GM18951 (cell line): ENCODE results near the gene FBRS.

Source experiments
- POLR2A ChIP-seq: IDR thresholded peaks from 4 replicates; pipeline ENCODE4 v1.6.1; 2011; ENCODE audit warnings: mild to moderate bottlenecking; ENCODE audit not compliant: insufficient read length, insufficient read depth; ENCODE audit errors: extremely low read depth
- in situ Hi-C: fragments of 300-500 bp; cut with MboI; formaldehyde crosslinking; loops from one replicate; pipeline ENCODE4 v1.12.0; 2022; ENCODE audit warnings: low sequenced_read_pairs, mixed read lengths, inconsistent platforms; ENCODE audit not compliant: unreplicated experiment

The FBRS gene

DNA sequence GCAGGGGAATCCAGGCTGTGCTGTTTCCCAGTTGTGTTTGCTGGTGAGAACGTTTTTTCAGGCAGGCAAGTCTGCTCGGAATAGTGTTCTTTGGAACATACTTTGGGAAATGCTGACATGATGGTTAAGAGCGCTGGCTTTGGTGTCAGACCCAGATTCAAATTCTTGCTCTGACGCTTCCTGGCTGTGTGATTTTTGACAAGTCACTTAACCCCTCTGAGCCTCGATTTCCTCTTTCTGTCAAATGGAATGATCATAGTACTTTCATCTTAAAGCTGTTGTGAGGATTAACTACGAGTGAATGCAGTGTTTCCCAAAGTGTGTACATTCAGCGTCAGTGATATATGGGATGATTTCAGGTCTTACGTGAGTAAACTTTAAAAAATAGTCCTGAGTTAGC lies 4.8 kb downstream of the FBRS start:
- no peak for TF ChIP-seq POLR2A
- in situ Hi-C loops = no loop called here

DNA sequence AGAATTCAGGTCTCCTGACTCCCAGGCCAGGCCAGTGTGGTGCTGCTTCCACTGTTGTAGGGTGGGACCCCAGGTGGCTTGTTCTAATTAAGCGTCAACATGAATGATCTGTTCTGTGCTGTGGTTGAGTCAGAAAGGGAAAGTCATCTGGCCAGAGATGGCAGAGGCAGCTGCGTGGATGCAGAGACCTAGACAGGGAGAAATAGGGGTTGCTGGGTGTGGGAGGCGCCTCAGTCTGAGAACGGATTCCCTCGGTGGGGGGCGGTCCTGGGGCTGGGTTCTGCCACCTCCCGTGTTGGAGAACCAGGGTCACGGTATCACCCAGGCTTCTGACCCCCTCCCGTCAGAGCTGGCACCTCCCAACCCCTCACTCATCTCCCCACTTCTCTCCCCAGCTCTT lies 5.6 kb downstream of the FBRS start:
- TF ChIP-seq POLR2A = no peak

DNA sequence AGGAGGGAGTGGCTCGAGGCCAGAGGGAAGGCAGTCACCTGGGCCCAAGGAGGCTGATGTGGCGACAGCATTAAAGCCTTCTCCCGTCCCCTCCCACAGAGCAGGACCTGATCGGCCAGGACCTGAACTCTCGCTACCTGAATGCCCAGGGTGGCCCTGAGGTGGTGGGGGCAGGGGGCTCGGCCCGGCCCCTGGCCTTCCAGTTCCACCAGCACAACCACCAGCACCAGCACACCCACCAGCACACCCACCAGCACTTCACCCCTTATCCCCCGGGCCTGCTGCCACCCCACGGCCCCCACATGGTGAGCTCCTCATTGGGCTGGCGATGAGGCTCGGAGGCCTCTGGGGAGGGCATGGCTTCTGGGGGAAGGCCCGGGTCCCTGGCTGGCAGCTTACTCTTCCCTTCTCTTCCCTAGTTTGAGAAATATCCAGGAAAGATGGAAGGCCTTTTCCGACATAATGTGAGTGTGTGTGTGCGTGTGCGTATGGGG lies 6.4 kb downstream of the FBRS start:
- in situ Hi-C loops = no loop called here
- no peak for TF ChIP-seq POLR2A

More for the DNA sequence above, 5.6 kb downstream of the FBRS start:
- in situ Hi-C loops = no loop called here

DNA sequence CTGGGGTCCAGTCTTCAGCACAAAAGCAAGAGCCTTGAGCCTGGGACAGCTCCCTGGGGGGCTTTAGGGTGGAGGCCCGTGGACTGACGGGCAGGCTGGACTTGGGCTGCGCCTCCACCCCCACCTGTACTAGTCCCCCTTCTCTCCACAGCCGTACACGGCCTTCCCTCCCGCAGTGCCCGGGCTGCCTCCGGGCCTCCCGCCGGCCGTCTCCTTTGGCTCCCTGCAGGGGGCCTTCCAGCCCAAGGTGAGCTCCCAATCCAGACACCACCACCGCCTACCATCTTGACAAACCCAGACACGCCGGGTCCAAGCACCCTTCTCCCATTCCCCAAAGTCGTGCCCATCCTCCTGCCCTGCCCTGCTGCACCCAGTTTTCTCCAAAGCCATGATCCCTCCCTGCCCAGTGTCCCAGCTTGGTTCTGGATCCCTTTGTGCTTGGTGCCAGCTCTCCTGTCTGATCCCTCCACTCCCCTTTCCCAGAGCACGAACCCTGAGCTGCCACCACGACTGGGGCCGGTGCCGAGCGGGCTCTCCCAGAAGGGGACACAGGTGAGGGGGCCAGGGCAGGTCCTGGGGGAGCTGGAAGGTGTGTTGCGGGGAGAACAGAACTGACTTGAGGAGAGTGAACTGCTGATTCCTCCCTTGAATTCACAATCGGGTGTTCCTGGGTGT lies 7.1 kb downstream of the FBRS start:
- TF ChIP-seq POLR2A = no peak
- in situ Hi-C loops = no loop called here

DNA sequence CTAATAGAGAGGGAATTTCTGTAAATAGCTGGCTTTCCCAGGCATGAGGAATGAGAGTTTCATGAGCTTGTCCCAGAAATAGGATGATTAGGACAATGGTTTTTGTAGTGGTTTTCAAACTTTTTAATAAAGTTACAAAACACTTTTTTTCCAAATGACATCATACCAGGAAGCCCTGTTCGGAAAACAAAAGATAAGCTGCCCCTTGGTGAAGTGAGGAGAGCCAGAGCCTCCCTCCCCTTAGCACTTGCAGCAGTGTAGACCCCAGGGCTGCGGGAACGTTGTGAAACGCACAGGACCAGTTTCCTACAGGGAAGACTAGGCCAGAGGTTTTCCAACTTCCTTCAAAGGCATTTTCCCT lies 7.6 kb downstream of the FBRS start:
- in situ Hi-C loops = no loop called here

DNA sequence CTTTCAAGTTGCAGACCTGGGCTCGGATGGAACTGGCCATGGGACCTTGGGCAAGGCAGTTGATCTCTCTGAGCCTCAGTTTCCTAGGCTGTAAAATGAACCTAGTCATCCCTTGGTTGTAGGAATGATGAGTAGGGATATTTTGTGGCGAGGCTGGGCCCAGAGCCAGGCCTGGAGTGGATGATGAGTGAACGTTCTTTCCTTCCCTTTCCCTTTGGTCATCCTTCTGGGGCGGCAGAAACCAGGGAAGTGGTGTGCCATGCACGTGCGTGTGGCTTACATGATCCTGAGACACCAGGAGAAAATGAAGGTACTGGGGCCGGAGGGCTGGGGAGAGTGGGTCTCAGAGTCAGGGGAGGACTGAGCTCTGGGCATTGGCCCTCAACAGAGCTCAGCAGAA lies 8.4 kb downstream of the FBRS start:
- no peak for TF ChIP-seq POLR2A
- in situ Hi-C loops = no loop called here

More for the DNA sequence above, 7.6 kb downstream of the FBRS start:
- no peak for TF ChIP-seq POLR2A

DNA sequence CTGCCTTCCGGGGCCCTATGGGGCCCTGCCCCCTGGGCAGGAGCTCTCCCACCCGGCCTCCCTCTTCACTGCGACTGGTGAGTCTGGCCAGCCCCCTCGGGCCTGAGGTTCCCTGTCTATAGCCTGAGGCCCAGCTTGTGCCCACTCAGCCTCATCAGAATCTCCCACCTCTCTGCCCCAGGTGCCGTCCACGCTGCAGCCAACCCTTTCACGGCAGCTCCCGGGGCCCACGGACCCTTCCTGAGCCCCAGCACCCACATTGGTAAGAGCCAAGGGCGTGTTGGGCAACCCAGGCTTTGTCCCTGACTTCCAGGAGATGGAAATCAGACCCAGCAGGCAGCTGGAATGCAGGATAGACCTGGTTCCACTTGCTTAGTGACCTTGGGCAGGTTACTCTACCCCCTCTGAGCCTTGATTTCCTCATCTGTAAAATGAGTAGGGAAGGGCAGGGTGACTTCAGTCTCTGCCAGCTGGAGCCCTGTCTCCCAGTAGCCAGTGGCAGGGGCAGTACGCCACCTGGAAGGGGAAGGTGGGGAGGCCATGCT lies 9.2 kb downstream of the FBRS start:
- in situ Hi-C loops = no loop called here
- no peak for TF ChIP-seq POLR2A

DNA sequence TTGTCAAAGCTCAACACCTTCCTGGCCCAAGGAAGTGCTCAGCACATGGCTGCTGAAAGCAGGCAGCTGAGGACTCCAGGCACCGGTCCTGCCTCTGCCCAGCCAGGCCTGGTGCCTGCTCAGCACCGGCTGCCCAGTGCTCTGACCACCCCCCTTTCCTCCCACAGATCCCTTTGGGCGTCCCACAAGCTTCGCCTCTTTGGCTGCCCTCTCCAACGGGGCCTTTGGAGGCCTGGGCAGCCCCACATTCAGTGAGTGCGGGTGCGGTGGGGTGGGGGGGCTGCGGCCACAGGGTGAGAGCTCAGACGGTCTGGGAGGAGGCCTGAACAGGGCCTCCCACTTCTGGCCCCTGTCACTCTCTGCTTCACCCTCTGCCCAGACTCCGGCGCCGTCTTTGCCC lies 10.2 kb downstream of the FBRS start:
- in situ Hi-C loops = no loop called here

DNA sequence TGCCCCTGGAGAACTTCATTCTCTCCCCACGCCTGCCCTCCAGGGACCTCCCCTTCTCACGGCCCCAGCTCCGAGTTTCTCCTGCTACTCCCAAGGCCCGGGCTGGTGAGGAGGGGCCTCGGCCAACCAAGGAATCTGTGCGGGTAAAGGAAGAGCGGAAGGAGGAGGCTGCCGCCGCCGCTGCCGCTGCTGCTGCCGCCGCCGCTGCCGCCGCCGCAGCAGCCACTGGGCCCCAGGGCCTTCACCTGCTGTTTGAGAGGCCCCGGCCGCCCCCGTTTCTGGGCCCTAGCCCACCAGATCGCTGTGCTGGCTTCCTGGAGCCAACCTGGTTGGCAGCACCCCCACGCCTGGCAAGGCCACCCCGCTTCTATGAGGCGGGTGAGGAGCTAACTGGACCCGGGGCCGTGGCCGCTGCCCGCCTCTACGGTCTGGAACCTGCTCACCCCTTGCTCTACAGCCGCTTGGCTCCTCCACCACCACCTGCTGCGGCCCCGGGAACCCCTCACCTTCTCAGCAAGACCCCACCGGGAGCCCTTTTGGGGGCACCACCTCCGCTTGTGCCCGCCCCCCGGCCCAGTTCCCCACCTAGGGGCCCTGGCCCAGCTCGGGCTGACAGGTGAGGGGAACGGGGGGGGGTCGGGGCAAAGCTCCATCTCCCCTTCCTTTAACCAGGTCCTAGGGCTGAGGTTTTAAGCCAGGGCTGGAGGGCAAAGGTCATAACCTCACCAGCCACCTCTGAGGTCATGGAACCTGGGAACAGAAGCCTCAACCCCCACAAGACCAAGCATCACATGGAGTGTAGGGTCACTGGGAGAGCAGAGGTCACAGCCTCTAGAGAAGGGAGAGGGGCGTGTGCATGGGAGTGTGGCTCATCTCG lies 11.0 kb downstream of the FBRS start:
- TF ChIP-seq POLR2A = no peak
- in situ Hi-C loops = no loop called here

More for the DNA sequence above, 10.2 kb downstream of the FBRS start:
- no peak for TF ChIP-seq POLR2A

DNA sequence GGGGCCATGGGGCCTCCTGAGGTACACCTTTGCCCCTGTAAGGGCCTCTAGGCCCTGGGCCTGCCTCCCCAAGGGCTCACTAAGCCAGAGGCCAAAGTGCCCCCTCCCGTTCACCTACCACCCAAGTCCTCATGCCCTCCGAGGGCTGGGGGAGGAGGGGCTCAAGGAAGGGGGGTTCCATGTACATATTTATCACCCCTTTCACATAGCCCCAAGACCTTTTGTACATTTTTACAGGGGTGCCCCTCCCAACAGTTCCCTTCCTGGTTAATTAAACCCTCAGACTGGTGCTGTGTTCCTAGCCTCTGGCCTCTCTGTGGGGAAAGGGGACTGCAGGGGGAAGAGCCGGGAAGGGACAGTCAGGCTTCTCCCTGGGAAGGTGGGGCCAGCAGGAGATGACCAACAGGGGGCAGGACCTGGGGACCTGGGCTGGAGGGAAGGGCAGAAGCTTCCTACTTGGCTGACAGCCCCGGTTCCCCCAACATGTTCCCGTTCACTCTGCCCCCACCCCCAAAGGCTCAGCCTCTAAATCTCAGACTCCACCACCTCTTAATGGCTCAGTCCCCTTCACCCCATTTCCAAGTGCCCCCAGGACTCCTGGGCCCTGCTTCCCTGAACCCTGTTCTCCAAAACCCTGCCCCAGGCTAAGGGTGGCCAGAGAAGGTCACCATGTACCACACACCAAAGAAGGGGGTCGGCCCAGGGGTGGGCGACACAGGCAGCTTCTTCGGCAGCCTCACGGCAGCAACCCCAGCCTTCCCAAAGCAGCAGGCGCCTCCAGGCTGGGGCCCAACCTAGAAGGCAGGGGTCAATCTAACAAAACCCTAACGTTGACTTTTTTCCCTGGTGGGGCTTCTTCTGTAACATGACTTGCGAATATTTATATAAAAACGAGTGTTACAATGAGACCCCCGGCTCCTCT lies 11.9 kb downstream of the FBRS start:
- TF ChIP-seq POLR2A = no peak
- in situ Hi-C loops = no loop called here

DNA sequence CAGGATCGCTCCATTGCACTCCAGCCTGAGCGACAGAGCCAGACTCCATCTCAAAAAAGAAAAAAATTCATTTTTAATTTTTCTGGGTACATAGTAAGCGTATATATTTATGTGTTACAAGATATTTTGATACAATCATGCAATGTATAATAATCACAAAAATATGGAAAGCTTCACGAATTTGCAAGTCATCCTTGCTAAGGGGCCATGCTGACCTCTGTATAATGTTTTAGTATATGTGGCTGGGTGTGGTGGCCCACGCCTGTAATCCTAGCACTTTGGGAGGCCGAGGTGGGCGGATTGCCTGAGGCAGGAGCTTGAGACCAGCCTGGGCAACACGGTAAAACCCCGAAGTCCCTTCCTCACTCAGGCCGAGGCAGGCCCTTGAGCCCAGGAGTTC lies 16.9 kb downstream of the FBRS start:
- in situ Hi-C loops = no loop called here
- no peak for TF ChIP-seq POLR2A

DNA sequence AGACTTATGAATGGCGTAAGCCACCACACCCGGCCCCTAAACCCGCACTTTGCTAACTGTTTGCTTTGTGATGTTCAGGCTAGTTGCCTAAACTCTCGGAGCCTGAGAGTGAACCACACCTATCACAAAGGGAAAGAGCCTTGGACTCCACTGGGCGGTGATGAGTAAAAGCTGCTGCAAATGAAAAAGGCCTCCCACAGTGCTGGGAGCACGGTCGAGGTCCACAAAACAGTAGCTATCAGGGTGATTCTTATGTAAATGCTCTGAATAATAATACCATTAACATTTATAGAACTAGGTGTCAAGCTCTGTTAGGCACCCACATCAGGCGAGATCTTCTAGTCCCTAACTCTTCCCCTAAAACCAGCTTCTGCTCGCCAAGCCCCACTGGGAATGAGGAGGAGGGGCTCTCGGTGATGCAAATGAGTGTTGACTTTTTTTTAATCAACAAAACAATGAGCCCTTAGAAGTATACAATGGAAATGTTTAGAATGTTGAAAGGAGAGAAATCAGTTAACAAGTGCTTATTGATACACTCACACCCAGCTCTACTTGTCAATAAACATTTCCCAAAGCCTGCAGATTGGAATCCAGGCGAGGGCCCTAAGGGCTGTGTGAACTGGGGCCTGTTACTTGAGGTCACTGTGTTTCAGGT lies 19.8 kb downstream of the FBRS start:
- no peak for TF ChIP-seq POLR2A
- in situ Hi-C loops = no loop called here
